Activated CD8-positive, alpha-beta T cell treated with anti-CD3 and anti-CD28 coated beads, Interleukin-2, amount 10 ng/mL, durations not matched to agents 7 days and 5 days (primary cell): ENCODE data around the gene RRAGD. TPM values are rescaled to one million over a fixed set of nuclear protein-coding genes. Genes with fewer than 3 reads are reported as not detected.

Experiments used
- ATAC-seq: fragments of 150-1000 bp; cut with Tn5 transposase; one replicate; pipeline ENCODE4 v1.10.0; 2021; ENCODE audit warnings: moderate library complexity
- CTCF ChIA-PET: fragments of 350-600 bp; sonication (Branson Sonifier 250); formaldehyde crosslinking; loops from one replicate; lab custom pipeline; 2021; ENCODE audit warnings: antibody characterized with exemption; lab: Charles Lee
- POLR2A ChIA-PET: fragments of 350-600 bp; sonication (Branson Sonifier 250); formaldehyde crosslinking; loops from one replicate; lab custom pipeline; 2021; ENCODE audit warnings: antibody characterized with exemption; lab: Charles Lee
- DNase-seq: peaks from one replicate; pipeline ENCODE4 v3.0.0-alpha.2; 2020
- H3K27ac Mint-ChIP-seq: one replicate; pipeline ENCODE4 v1.8.0; 2021; ENCODE audit warnings: mild to moderate bottlenecking, mixed read lengths
- H3K27me3 Mint-ChIP-seq: one replicate; pipeline ENCODE4 v1.8.0; 2021; ENCODE audit warnings: low read depth, mixed read lengths
- H3K36me3 Mint-ChIP-seq: one replicate; pipeline ENCODE4 v1.8.0; 2021; ENCODE audit warnings: low read depth, mixed read lengths
- H3K4me1 Mint-ChIP-seq: one replicate; pipeline ENCODE4 v1.8.0; 2021; ENCODE audit warnings: low read depth, mixed read lengths
- H3K4me3 Mint-ChIP-seq: one replicate; pipeline ENCODE4 v1.8.0; 2021; ENCODE audit warnings: mild to moderate bottlenecking, mixed read lengths
- H3K9me3 Mint-ChIP-seq: one replicate; pipeline ENCODE4 v1.8.0; 2022; ENCODE audit warnings: mixed read lengths; ENCODE audit not compliant: insufficient read depth
- total RNA-seq, 2 experiments: library from RNA; stranded (reverse); gene quantifications; one replicate each; pipeline ENCODE4 v1.2.3, GENCODE V29; 2021

Gene RRAGD, protein sequence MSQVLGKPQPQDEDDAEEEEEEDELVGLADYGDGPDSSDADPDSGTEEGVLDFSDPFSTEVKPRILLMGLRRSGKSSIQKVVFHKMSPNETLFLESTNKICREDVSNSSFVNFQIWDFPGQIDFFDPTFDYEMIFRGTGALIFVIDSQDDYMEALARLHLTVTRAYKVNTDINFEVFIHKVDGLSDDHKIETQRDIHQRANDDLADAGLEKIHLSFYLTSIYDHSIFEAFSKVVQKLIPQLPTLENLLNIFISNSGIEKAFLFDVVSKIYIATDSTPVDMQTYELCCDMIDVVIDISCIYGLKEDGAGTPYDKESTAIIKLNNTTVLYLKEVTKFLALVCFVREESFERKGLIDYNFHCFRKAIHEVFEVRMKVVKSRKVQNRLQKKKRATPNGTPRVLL
- total RNA-seq: 1 to 10 TPM; 2.5 to 3.7 TPM

DNA sequence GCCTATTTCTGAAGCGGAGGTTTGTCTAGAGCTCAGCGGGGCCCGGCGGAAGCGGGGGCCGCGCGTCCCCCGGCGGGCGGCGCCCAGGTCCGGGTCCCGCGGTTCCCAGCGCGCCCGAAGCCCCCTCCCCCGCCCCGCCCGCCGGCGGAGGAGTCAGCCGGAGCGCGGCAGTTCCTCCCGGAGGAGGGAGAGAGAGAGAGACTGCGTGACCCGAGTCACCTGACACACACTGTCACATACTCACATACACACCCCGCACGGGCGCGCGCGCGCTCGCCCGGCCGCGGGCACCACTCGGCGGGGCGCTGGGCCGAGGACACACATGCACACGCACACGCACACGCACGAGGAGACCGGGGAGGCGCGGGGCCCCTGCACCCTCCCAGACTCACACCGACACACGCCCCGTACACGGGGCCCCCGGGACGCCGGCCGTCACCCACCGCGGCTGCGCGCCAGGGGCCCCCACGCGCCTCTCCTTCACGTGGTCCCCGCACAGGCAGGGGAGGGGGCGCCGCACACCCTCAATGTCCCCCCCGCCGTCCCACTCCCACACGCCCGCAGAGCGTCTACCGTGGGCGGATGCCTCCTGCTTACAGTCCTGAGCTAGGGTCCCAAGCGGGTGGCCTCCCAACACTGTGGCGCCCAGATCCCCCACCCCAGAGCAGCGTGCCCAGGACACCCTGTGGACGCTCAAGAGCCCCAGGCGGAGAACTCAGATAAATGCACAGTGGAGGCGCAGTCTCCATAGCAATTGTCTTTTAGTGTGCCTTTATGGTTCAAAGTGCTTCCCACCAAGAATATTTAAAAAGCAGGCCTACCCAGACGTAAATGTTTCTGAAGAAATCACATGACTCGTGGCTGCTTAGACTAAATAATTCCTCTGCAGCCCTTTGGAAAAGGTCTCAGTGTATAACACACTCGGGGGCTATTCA, at the start of gene RRAGD:
TSS of gene RRAGD (minus strand) at position 203 of the 935 bp plus-strand sequence. CDS start 280 bp downstream, outside the sequence.
- H3K27ac Mint-ChIP-seq: peak within 1 kb of the TSS; percentile 72
- CTCF ChIA-PET: interaction anchor here (1.0 to 3.4 kb wide), 7 partner anchors 14 to 40 kb away, joined by 3 to 19 read pairs (median 6); partner anchors contain the start of gene ANKRD6

DNA sequence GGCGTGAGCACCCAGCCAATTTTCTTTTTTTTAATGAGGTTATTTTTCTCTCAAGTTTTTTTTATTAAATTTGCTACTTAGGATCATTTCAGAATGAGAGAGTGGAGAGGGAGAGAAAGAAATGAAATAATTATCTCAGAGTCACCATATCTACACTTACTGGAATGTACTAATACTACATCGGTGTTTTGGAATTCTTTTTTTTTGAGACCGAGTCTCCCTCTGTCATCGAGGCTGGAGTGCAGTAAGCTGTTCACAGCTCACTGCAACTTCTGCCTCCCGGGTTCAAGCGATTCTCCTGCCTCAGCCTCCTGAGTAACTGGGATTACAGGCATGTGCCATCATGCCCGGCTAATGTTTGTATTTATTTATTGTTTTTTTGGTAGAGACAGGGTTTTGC, 48.6 kb upstream of the RRAGD start:
- Mint-ChIP-seq H3K4me3 (no peak overlapping the region), H3K9me3 (no peaks in the 10 kb centered on the region), H3K36me3 (peaks cover 5% of the 10 kb centered on the region), H3K4me1 (peaks cover 4% of the 10 kb centered on the region), H3K27me3 (no peaks in the 10 kb centered on the region), H3K27ac (no peak overlapping the region)
- DNase-seq (no peak), ATAC-seq (no peak)
- POLR2A ChIA-PET: no interaction called here
- CTCF ChIA-PET: interaction anchor here (1.5 kb wide), 1 partner anchor 8 kb away, joined by 4 read pairs; no protein-coding TSS in a partner anchor

More for the DNA sequence above, at the start of gene RRAGD:
- DNase-seq (peak; percentile 66), ATAC-seq (peak; percentile 84)
- Mint-ChIP-seq H3K36me3 (no peaks in the 10 kb centered on the region), H3K4me3 (peak within 1 kb of the TSS; percentile 82), H3K4me1 (peaks cover 14% of the 10 kb centered on the region), H3K27me3 (peaks cover 61% of the 10 kb centered on the region), H3K9me3 (no peaks in the 10 kb centered on the region)
- POLR2A ChIA-PET: interaction anchor here (1.9 kb wide), 1 partner anchor 40 kb away, joined by 5 read pairs; no protein-coding TSS in a partner anchor

DNA sequence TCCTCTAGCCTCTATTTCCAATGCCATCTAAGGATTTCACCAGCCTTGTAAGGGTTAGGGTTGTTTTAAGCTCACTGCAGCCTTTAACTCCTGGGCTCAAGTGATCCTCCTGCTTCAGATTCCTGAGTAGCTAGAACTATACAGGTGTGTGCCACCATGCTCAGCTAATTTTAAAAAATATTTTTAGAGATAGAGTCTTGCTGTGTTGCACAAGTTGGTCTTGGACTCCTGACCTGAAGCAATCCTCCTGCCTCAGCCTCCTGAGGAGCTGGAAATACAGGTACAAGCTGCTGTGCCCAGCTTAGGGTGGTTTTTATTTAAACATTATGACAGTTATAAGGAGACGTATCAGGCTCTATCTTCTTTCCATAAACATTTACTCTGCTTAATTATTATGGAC, 47.4 kb upstream of the RRAGD start:
- peaks cover 5% of the 10 kb centered on the region for H3K36me3 Mint-ChIP-seq
- H3K4me3 Mint-ChIP-seq: no peak overlapping the region
- no peak overlapping the region for H3K27ac Mint-ChIP-seq
- H3K4me1 Mint-ChIP-seq: peaks cover 1% of the 10 kb centered on the region
- no peaks in the 10 kb centered on the region for H3K9me3 Mint-ChIP-seq
- ChIA-PET POLR2A (no interaction called here), CTCF (no interaction called here)
- no peak for DNase-seq
- no peaks in the 10 kb centered on the region for H3K27me3 Mint-ChIP-seq
- no peak for ATAC-seq

DNA sequence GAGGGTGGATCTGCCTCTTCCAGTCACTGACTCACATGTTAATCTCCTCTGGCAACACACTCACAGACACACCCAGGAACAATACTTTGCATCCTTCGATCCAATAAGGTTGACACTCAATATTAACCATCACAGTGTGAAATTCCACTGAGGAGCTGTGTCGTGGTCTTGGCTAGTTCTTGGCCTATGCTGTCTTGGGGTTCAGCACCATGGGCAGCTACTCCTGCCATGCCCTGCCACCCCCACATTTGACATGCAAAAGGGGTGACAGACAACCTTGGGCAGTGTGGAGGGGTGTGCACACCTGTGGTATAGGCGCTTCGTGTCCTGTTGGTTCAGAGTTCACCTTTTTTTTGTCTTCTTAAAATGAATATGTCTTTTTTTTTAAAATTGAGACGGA, 46.6 kb upstream of the RRAGD start:
- Mint-ChIP-seq H3K36me3 (peaks cover 5% of the 10 kb centered on the region), H3K4me1 (no peaks in the 10 kb centered on the region), H3K27ac (no peak overlapping the region), H3K27me3 (no peaks in the 10 kb centered on the region), H3K9me3 (no peaks in the 10 kb centered on the region), H3K4me3 (no peak overlapping the region)
- CTCF ChIA-PET: no interaction called here
- POLR2A ChIA-PET: no interaction called here
- ATAC-seq (no peak), DNase-seq (no peak)

DNA sequence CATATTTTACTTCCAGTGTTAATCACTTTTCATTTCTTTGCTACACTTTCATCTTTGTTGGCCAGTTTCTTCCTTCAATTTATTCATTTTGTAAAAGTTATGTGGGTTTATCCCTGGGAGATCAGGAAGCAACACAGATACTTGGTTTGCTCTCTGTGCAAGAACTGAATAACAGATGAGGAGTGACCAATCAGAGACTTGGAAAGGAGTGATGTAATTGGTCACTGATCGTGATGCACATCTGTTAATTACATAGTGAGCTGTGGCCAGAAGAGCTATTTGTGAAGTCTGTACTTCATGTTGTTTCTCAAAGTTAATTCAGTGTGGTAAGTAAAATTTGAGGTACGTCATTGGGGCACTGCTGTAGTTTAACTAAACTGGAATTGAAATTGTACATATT, 42.2 kb upstream of the RRAGD start:
- ChIA-PET CTCF (no interaction called here), POLR2A (no interaction called here)
- no peaks in the 10 kb centered on the region for H3K9me3 Mint-ChIP-seq
- H3K27ac Mint-ChIP-seq: no peak overlapping the region
- no peak overlapping the region for H3K4me3 Mint-ChIP-seq
- peaks cover 5% of the 10 kb centered on the region for H3K36me3 Mint-ChIP-seq
- no peaks in the 10 kb centered on the region for H3K27me3 Mint-ChIP-seq
- DNase-seq (no peak), ATAC-seq (no peak)
- no peaks in the 10 kb centered on the region for H3K4me1 Mint-ChIP-seq

DNA sequence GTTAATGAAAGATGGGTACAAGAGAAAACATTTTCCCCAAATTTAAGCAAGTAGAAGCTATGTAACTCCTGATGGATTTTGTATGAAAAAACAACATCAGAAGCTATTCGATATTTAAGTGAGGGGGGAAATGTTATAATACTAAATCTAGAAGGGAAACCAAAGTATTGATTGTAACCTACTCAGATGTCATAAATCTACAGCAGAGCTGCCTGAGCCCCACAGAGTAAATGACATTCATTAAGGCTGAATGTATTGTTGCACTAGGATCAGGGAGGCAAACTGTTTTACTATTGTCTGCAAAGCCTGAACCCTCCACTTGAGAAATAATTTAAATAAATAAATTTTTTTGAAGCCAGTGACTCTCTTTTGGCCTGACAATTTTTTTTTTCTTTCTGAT, 40.2 kb upstream of the RRAGD start:
- no peaks in the 10 kb centered on the region for H3K9me3 Mint-ChIP-seq
- no peaks in the 10 kb centered on the region for H3K27me3 Mint-ChIP-seq
- ChIA-PET CTCF (interaction anchor here (1.1 to 1.5 kb wide), 2 partner anchors 9 to 81 kb away, joined by 3 to 4 read pairs; no protein-coding TSS in a partner anchor), POLR2A (no interaction called here)
- no peaks in the 10 kb centered on the region for H3K4me1 Mint-ChIP-seq
- peaks cover 5% of the 10 kb centered on the region for H3K36me3 Mint-ChIP-seq
- H3K4me3 Mint-ChIP-seq: no peak overlapping the region
- DNase-seq: no peak
- no peak overlapping the region for H3K27ac Mint-ChIP-seq
- no peak for ATAC-seq

DNA sequence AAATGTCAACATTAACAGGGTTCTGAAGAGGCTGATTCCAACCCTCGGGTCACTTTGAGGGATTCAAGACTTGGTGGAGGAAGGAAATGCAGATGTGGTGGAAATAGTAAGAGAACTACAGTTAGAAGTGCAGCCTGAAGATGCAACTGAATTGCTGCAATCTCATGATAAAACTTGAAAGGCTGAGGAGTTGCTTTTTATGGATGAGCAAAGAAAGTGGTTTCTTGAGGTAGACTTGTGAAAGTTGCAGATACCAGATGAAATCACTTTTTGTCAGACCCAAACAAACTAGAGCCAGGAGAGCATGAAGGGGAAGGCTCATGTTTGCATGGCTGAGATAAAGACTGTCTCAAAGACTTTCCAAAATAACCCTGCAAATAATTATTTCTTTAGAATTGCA, 37.1 kb upstream of the RRAGD start:
- ChIA-PET CTCF (no interaction called here), POLR2A (no interaction called here)
- no peak overlapping the region for H3K4me3 Mint-ChIP-seq
- H3K36me3 Mint-ChIP-seq: no peaks in the 10 kb centered on the region
- H3K4me1 Mint-ChIP-seq: no peaks in the 10 kb centered on the region
- no peaks in the 10 kb centered on the region for H3K27me3 Mint-ChIP-seq
- H3K9me3 Mint-ChIP-seq: no peaks in the 10 kb centered on the region
- no peak for ATAC-seq
- H3K27ac Mint-ChIP-seq: no peak overlapping the region
- DNase-seq: no peak

DNA sequence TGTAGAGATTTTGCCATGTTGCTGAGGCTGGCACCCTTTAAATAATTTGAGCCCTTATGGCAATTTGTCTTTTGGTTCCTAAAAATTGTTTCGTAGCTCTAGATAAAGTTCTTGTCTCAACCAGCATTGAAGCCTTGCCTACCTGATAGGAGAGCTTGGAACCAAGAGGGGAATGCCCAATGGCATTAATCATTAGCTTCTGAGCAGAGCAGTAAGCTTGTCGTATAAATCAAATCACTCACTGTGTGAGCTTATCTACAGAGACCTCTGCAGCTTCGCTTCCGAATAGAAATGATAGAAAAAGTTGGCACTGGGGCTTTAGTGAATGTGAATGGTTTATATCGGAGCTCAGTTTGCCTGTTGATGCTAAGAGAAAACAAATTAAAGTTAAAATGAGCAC, 31.6 kb upstream of the RRAGD start:
- DNase-seq: no peak
- POLR2A ChIA-PET: no interaction called here
- H3K27ac Mint-ChIP-seq: no peak overlapping the region

DNA sequence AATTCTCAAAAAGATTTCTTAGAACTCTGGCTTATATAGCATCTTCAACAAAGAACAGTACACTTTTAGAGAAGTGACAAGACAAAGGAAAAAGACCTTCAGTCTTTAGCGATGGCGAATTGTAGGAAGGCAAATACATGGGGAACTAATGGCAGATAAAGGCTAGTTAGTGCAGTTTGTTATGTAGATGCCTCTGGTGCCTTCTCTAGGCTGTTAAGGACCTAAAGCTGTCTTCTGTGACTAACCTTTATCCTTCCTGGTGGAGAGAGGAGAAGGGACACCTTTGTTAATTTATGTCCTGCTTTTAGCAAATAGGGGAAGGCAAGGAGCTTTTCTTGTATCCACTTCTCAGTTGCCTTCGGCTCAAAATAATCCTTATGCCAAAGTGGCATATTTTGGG, 28.1 kb upstream of the RRAGD start:
- Mint-ChIP-seq H3K4me1 (peaks cover 11% of the 10 kb centered on the region), H3K9me3 (no peaks in the 10 kb centered on the region), H3K4me3 (no peak overlapping the region), H3K27me3 (peaks cover 16% of the 10 kb centered on the region), H3K36me3 (no peaks in the 10 kb centered on the region), H3K27ac (no peak overlapping the region)
- ChIA-PET POLR2A (no interaction called here), CTCF (interaction anchor here (0.9 kb wide), 2 partner anchors 8 to 169 kb away, joined by 3 read pairs; partner anchors contain the start of gene ANKRD6)
- ATAC-seq: no peak
- DNase-seq: no peak

More for the DNA sequence above, 31.6 kb upstream of the RRAGD start:
- H3K36me3 Mint-ChIP-seq: no peaks in the 10 kb centered on the region
- no peak overlapping the region for H3K4me3 Mint-ChIP-seq
- H3K9me3 Mint-ChIP-seq: no peaks in the 10 kb centered on the region
- CTCF ChIA-PET: interaction anchor here (1.7 to 2.5 kb wide), 2 partner anchors 12 to 194 kb away, joined by 3 to 13 read pairs; no protein-coding TSS in a partner anchor
- no peak for ATAC-seq
- H3K27me3 Mint-ChIP-seq: peaks cover 7% of the 10 kb centered on the region
- H3K4me1 Mint-ChIP-seq: no peaks in the 10 kb centered on the region

DNA sequence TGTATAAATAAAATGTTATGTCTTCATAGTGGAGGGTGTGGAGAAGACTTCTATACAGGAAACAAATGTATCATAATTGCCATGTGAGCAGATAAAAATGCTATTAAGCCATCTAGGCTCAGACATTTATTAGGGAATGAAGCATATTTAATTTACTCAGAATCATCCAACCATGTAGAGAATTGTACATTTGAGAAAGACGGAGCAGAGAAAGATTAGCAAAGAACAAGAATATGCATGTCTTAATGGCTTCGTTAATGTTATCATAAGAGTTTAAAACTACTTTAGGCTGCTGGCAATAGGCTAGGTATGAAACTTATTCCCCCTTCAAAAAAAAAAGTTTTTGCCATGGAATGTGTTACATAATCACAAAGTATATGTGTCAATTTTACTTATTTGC, 26.9 kb upstream of the RRAGD start:
- POLR2A ChIA-PET: no interaction called here
- no peaks in the 10 kb centered on the region for H3K9me3 Mint-ChIP-seq
- DNase-seq: no peak
- peaks cover 20% of the 10 kb centered on the region for H3K27me3 Mint-ChIP-seq
- ATAC-seq: no peak
- H3K36me3 Mint-ChIP-seq: no peaks in the 10 kb centered on the region
- H3K4me3 Mint-ChIP-seq: no peak overlapping the region
- CTCF ChIA-PET: no interaction called here
- peaks cover 16% of the 10 kb centered on the region for H3K4me1 Mint-ChIP-seq
- no peak overlapping the region for H3K27ac Mint-ChIP-seq

DNA sequence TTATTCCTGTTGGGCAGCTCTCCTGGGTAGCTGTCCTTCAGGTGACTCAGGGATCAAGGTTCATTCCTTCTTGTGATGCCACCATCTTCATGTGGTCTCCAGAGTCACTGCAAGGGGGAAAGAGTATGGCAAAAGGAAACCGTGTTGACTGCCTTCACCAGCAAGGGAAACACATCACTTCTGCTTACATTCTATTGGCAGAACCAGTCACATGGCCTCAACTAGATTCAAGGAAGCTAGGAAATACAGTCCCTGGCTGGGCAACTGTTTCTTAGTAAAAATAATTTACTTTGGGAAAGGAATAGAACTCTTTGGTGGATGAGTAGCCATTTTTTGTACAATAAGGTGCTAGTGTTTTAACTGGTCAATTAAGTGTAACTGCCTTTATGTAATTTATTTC, 26.2 kb upstream of the RRAGD start:
- Mint-ChIP-seq H3K27me3 (peaks cover 24% of the 10 kb centered on the region), H3K36me3 (no peaks in the 10 kb centered on the region), H3K4me3 (no peak overlapping the region), H3K4me1 (peaks cover 20% of the 10 kb centered on the region), H3K9me3 (no peaks in the 10 kb centered on the region), H3K27ac (no peak overlapping the region)
- DNase-seq: no peak
- ChIA-PET CTCF (interaction anchor here (0.9 to 1.4 kb wide), 4 partner anchors 66 to 456 kb away, joined by 3 to 5 read pairs (median 4); no protein-coding TSS in a partner anchor), POLR2A (interaction anchor here (0.8 kb wide), 1 partner anchor 358 kb away, joined by 3 read pairs; the partner anchor contains the start of gene PNRC1)
- no peak for ATAC-seq
